Measurements from ENCODE around the gene EIF2B4.

DNA sequence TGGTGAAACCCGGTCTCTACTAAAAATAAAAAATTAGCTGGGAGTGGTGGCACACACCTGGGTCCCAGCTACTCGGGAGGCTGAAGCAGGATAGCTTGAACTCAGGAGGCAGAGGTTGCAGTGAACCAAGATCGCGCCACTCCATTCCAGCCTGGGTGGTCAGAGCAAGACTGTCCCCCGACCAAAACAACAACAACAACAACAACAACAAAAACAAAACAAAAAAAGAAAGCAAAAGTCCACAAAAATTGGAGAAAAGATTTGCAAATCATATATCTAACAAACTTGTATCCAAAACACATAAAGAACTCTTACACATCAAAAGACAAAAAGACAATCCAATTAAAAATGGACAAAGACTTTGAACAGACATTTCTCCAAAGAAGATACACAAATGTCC is 28.8 kb upstream of the EIF2B4 start:
- TF ChIP-seq, protein P1, sequence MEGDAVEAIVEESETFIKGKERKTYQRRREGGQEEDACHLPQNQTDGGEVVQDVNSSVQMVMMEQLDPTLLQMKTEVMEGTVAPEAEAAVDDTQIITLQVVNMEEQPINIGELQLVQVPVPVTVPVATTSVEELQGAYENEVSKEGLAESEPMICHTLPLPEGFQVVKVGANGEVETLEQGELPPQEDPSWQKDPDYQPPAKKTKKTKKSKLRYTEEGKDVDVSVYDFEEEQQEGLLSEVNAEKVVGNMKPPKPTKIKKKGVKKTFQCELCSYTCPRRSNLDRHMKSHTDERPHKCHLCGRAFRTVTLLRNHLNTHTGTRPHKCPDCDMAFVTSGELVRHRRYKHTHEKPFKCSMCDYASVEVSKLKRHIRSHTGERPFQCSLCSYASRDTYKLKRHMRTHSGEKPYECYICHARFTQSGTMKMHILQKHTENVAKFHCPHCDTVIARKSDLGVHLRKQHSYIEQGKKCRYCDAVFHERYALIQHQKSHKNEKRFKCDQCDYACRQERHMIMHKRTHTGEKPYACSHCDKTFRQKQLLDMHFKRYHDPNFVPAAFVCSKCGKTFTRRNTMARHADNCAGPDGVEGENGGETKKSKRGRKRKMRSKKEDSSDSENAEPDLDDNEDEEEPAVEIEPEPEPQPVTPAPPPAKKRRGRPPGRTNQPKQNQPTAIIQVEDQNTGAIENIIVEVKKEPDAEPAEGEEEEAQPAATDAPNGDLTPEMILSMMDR (IDR thresholded peaks at IDR 0.05; ENCODE audit: low read depth, low read length) = no peak
- no peak for TF ChIP-seq EZH2phosphoT487 (IDR thresholded peaks at IDR 0.05; ENCODE audit: low read depth)
